Right renal pelvis (tissue), 4 donors: ENCODE data around the gene DPYSL4. TPM values are rescaled to one million over a fixed set of nuclear protein-coding genes. Genes with fewer than 3 reads are reported as not detected.

Experiments used
- DNase-seq, 4 donors: peaks; one replicate each; pipeline ENCODE4 v3.0.0-alpha.2; 2013; ENCODE audit warnings: low read depth in 4 of 4, low spot score in 3 of 4, missing footprints in 1 of 4
- polyA plus RNA-seq, 4 donors: library from polyadenylated mRNA; unstranded; fragments of 120-200 nt; gene quantifications; one replicate each; pipeline ENCODE4 v1.2.1, GENCODE V29; 2013; ENCODE audit not compliant: insufficient read length in 4 of 4

The DPYSL4 gene
- polyA plus RNA-seq, 4 donors = 12.2 to 22.5 (median 15.0) TPM

GRCh38 chr10:132238371-132239125 is 51.8 kb downstream of the DPYSL4 start:
- no peak for DNase-seq

GRCh38 chr10:132239126-132240031 is 52.6 kb downstream of the DPYSL4 start:
- DNase-seq = no peak

- DNase-seq = no peak
Measured at GRCh38 chr10:132240156-132240555, 53.4 kb downstream of the DPYSL4 start.

- DNase-seq = no peak
Measured at GRCh38 chr10:132240581-132240980, 53.8 kb downstream of the DPYSL4 start.

- no peak for DNase-seq
Measured at GRCh38 chr10:132241086-132241485, 54.3 kb downstream of the DPYSL4 start.

- DNase-seq = no peak
Measured at GRCh38 chr10:132241496-132241895, 54.7 kb downstream of the DPYSL4 start.

GRCh38 chr10:132242103-132242840 is 55.5 kb downstream of the DPYSL4 start:
- DNase-seq = no peak

- no peak for DNase-seq
Measured at GRCh38 chr10:132243141-132243540, 56.4 kb downstream of the DPYSL4 start.

- DNase-seq = no peak
Measured at GRCh38 chr10:132243626-132244025, 56.9 kb downstream of the DPYSL4 start.

GRCh38 chr10:132245056-132245455 is 58.3 kb downstream of the DPYSL4 start:
- DNase-seq = no peak

- DNase-seq = no peak
Measured at GRCh38 chr10:132246296-132246695, 59.5 kb downstream of the DPYSL4 start.

- no peak for DNase-seq
Measured at GRCh38 chr10:132247943-132248342, 61.2 kb downstream of the DPYSL4 start.

- DNase-seq = no peak
Measured at GRCh38 chr10:132248455-132249225, 61.9 kb downstream of the DPYSL4 start.

- no peak for DNase-seq
Measured at GRCh38 chr10:132249226-132249724, 62.5 kb downstream of the DPYSL4 start.

GRCh38 chr10:132249824-132250375 is 63.2 kb downstream of the DPYSL4 start:
- DNase-seq = no peak

- DNase-seq = no peak
Measured at GRCh38 chr10:132250481-132251475, 64.0 kb downstream of the DPYSL4 start.

- no peak for DNase-seq
Measured at GRCh38 chr10:132251928-132252327, 65.2 kb downstream of the DPYSL4 start.

- DNase-seq = no peak
Measured at GRCh38 chr10:132252412-132252811, 65.7 kb downstream of the DPYSL4 start.
